Psoas muscle (tissue), 8 donors: ENCODE results near the gene HOXD1. TPM values are rescaled to one million over a fixed set of nuclear protein-coding genes. Genes with fewer than 3 reads are reported as not detected.

Experiments used
- ATAC-seq, 4 donors: fragments of 200-7000 bp; cut with Tn5 transposase; one replicate each; pipeline ENCODE4 v1.9.1; 2020; ENCODE audit warnings: moderate library complexity in 3 of 4, mild to moderate bottlenecking in 2 of 4
- DNase-seq, 2 donors: peaks; one replicate each; pipeline ENCODE4 v3.0.0-alpha.2; 2020
- H3K27ac ChIP-seq: fragments of 200-600 bp; one replicate; pipeline ENCODE4 v1.8.0; 2022
- H3K27me3 ChIP-seq, 3 donors: fragments of 200-600 bp in 1 of 3; one replicate each; pipeline versions ENCODE4 v1.6.1 to v1.8.0; 2013 to 2022; ENCODE audit warnings: low read length in 2 of 3, mild to moderate bottlenecking in 2 of 3, moderate library complexity in 1 of 3; ENCODE audit not compliant: insufficient read depth in 3 of 3
- H3K36me3 ChIP-seq, 2 donors: fragments of 200-600 bp in 1 of 2; one replicate each; pipeline versions ENCODE4 v1.6.1 to v1.8.0; 2013 to 2022; ENCODE audit warnings: low read depth in 1 of 2, mild to moderate bottlenecking in 1 of 2, moderate library complexity in 1 of 2; ENCODE audit not compliant: insufficient read depth in 1 of 2
- H3K4me1 ChIP-seq: fragments of 200-600 bp; one replicate; pipeline ENCODE4 v1.8.0; 2022
- H3K4me3 ChIP-seq: fragments of 200-600 bp; one replicate; pipeline ENCODE4 v1.8.0; 2022; ENCODE audit warnings: mild to moderate bottlenecking
- H3K9me3 ChIP-seq: fragments of 200-600 bp; one replicate; pipeline ENCODE4 v1.8.0; 2022
- WGBS, 3 donors: extraction: QIAGEN DNeasy Blood & Tissue Kit; methylation state at CpG; one replicate each; pipeline versions ENCODE4 v1.1.6 to v1.1.7; 2013; 5-methylcytosine and 5-hydroxymethylcytosine counted together
- intact Hi-C, 2 donors: fragments of 100-400 bp; cut with DNase I; formaldehyde crosslinking; loops; one replicate each; pipeline versions ENCODE4 v1.11.0 to v1.14.2; 2022
- polyA plus RNA-seq, 3 donors: library from polyadenylated mRNA; stranded (reverse); fragments of 200-250 nt; gene quantifications; one replicate each; pipeline ENCODE4 v1.2.3, GENCODE V29; 2013
- total RNA-seq, 4 donors: library from RNA; stranded (reverse); fragmentation: NEBNext Ultra II Directional in 2 of 4; extraction: Animal tissue kit (Norgen Biotek cat#: 25700) in 2 of 4; gene quantifications; one replicate each; pipeline versions ENCODE4 v1.2.1 to v1.2.4, GENCODE V29; 2021 to 2023
- TF ChIP-seq, protein P1 (sequence below): fragments of 200-600 bp; IDR thresholded peaks from one replicate; pipeline ENCODE4 v1.8.0; 2022; ENCODE audit warnings: antibody characterized with exemption
- donor health status: healthy with polysubstance abuse.
- donor health status: DM: no; HTN: no; CAD: no; lungs with moderate emphysema.
- donor health status: Bipolar disorder and iron deficiency.
- donor health status: healthy.
- donor health status: DM: yes; HTN: yes; CAD: no.
- donor health status: DM: no; HTN: no; CAD: no.
- donor health status: DM: no; HTN: no; CAD: no.
- donor health status: DM: yes; HTN: yes; CAD: no.

Gene HOXD1
- total and polyA plus RNA-seq, 7 donors = 0.12 to 0.79 (median 0.16) TPM; not detected in 3

DNA sequence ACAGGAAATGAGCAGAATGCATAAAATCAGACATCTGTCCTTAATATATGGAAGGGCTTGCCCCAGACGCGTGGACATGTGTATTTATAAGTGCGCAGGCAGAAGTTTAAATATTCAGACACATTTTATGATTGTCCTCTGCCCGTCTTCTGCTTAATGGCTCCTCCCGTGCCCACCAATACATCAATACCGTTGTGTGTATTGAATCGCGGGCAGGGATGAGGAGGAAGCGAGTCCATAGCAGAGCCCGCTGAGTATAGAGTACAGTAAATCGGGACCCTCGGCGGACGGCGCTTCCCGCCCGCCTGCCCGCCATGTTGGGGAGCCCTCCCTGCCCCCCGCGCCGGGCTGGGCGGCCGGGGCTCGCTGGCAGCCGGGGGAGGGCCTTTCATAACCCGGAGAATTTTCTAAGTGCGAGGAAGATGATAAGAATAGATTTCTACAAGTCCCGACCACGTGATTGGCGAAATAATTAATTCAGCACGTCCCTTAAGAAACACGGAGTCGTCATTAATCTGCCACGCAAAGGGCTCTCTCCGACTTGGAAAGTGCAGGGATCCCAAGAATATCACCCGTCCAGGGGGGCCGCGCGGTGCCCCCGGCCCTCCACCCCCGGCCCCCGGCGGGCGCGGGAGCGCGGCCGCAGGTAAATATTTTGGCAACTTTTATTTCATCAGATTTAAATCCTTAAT, 31.5 kb upstream of the HOXD1 start, which contains the start of gene HOXD3:
TSS of gene HOXD3 (plus strand) at position 501 of the 692 bp plus-strand sequence. CDS start 11,808 bp downstream, outside the sequence.
- no peaks in the 10 kb centered on the region for H3K9me3 ChIP-seq
- H3K27ac ChIP-seq = no peak within 1 kb of the TSS
- no peak for DNase-seq
- peak within 1 kb of the TSS; percentile 48 for H3K4me3 ChIP-seq
- H3K27me3 ChIP-seq = peaks cover 0 to 6% (median 0%) of the 10 kb centered on the region in 3 donors
- TF ChIP-seq, protein P1, sequence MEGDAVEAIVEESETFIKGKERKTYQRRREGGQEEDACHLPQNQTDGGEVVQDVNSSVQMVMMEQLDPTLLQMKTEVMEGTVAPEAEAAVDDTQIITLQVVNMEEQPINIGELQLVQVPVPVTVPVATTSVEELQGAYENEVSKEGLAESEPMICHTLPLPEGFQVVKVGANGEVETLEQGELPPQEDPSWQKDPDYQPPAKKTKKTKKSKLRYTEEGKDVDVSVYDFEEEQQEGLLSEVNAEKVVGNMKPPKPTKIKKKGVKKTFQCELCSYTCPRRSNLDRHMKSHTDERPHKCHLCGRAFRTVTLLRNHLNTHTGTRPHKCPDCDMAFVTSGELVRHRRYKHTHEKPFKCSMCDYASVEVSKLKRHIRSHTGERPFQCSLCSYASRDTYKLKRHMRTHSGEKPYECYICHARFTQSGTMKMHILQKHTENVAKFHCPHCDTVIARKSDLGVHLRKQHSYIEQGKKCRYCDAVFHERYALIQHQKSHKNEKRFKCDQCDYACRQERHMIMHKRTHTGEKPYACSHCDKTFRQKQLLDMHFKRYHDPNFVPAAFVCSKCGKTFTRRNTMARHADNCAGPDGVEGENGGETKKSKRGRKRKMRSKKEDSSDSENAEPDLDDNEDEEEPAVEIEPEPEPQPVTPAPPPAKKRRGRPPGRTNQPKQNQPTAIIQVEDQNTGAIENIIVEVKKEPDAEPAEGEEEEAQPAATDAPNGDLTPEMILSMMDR = no peak
- peaks cover 2 to 36% of the 10 kb centered on the region in 2 donors for H3K36me3 ChIP-seq
- no peak for ATAC-seq
- intact Hi-C loops = no loop called here
- H3K4me1 ChIP-seq = no peaks in the 10 kb centered on the region
- WGBS, 3 donors = 46 to 53% (median 47%) methylated on average over 48 of the region's 48 CpGs

DNA sequence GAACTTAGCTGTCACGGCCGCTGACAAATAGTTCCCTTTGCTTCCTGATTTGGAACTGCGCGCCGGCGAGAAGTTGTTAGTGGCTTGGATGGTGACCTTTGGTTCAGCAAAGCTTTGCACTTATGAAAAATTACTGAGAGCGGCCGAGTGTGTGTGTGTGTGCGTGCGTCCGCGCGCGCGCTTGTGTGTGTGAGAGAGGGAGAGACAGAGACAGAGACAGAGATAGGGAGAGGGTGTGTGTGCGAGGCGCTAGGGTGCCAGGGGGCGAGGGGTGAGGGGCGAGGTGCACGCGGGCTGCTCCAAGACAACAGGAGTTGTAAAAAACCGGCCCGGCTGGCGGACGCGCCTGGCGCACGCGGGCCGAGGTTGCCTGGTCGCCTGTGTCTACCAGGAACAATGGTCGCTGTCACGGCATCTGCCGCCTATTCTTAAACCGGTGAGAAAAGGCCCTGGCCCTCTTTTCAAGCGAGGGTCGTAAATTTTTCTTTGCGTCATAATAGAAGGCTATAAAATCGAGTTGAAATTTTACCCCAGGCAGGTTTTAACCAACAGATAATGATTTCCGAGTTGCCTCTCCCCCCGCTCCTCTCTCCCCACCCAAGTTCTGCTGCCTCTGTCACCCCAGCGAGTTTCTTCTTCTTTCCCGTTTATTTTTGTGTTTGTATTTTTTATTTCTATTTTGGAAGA, 30.8 kb upstream of the HOXD1 start:
- H3K27ac ChIP-seq = no peak overlapping the region
- 57 to 65% (median 62%) methylated on average over 43 of the region's 43 CpGs for WGBS, 3 donors
- no peaks in the 10 kb centered on the region for H3K4me1 ChIP-seq
- DNase-seq = no peak
- H3K4me3 ChIP-seq = peak overlapping the region; percentile 48
- H3K36me3 ChIP-seq = peaks cover 2 to 33% of the 10 kb centered on the region in 2 donors
- H3K9me3 ChIP-seq = no peaks in the 10 kb centered on the region
- TF ChIP-seq, protein P1 = no peak
- intact Hi-C loops = no loop called here
- ATAC-seq = no peak
- peaks cover 0 to 6% (median 0%) of the 10 kb centered on the region in 3 donors for H3K27me3 ChIP-seq

GRCh38 chr2:176158186-176158591, 30.3 kb upstream of the HOXD1 start:
- ATAC-seq (no peak), DNase-seq (no peak)
- H3K27ac ChIP-seq = no peak overlapping the region
- WGBS, 3 donors = 72 to 76% (median 75%) methylated on average over 22 of the region's 22 CpGs
- H3K27me3 ChIP-seq = peaks cover 0 to 6% (median 0%) of the 10 kb centered on the region in 3 donors
- no peak overlapping the region for H3K4me3 ChIP-seq
- intact Hi-C loops = no loop called here
- TF ChIP-seq, protein P1 = no peak
- H3K9me3 ChIP-seq = no peaks in the 10 kb centered on the region
- H3K36me3 ChIP-seq = peaks cover 0 to 27% of the 10 kb centered on the region in 2 donors
- H3K4me1 ChIP-seq = no peaks in the 10 kb centered on the region

- Histone ChIP-seq H3K9me3 (no peaks in the 10 kb centered on the region), H3K36me3 (peaks cover 0 to 19% of the 10 kb centered on the region in 2 donors), H3K4me3 (no peak overlapping the region), H3K4me1 (no peaks in the 10 kb centered on the region), H3K27me3 (peaks cover 0 to 6% (median 0%) of the 10 kb centered on the region in 3 donors), H3K27ac (no peak overlapping the region)
- intact Hi-C loops = no loop called here
- 75 to 83% (median 80%) methylated on average over 39 of the region's 39 CpGs for WGBS, 3 donors
- DNase-seq (no peak), ATAC-seq (no peak)
- TF ChIP-seq, protein P1 = no peak
Measured at GRCh38 chr2:176158855-176159662, 29.4 kb upstream of the HOXD1 start.
